ENCODE results near the gene CENPW.

The CENPW gene

DNA sequence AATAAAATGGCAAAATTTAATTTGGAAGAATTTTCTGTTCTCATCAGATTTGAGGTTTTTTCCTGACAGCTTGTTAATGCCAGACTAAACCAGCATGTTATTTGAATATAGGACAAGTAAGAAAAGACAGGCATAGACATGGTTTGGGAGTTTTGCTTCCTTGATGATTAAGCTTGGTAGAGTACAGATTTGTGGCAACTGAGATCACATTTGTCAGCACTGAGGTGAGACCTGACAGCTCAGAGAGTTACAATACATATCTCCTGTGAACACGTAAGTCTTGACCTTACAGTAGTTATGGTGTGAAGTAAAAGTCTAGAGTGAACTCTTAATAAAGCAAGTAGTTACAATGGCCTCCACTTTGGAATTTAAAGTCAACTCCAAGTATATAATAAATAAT lies 34.5 kb downstream of the CENPW start:
- DNase-seq = no peak

DNA sequence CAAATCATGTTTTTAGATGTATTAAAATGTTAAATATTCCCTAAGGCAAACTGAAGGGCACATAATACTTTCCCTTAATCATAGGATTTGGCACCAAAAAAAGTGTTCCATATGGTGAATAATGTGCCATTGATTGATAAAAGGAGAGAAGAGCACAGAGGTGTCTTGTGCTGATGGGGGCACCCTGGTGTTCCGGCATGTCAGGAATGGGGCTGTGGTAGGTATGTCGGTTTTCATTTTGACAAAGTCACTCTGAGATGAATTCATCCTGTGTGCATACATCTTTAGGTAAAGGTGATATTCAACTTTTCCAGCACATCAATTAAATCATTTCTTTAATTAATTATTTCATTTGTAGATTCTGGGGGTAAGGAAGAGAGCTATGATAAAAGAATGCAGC lies 36.8 kb downstream of the CENPW start:
- DNase-seq = no peak

GRCh38 chr6:126377594-126378153 lies 37.8 kb downstream of the CENPW start:
- no peak for DNase-seq

DNA sequence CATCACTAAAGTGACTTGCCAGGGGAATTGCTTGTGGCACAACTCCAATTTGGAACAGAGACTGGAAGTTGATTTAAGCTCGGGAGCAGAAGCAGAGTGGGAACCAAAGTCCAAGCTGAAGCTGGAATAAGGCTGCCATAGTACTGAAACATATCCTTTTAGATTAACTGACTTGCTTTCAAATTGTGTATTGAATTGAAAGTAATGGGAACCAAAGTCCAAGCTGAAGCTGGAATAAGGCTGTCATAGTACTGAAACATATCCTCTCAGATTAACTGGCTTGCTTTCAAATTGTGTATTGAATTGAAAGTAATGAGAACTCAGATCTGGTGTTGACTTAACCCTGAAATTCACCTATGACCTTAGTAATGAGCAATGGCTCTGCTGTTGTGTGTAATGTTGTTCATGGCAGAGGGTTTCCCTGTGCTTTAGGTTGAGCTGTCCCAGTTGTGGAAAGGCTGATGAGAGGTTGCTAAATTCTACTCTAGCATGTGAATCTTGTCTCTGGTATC lies 40.2 kb downstream of the CENPW start:
- no peak for DNase-seq

GRCh38 chr6:126381498-126381897 lies 41.6 kb downstream of the CENPW start:
- no peak for DNase-seq

DNA sequence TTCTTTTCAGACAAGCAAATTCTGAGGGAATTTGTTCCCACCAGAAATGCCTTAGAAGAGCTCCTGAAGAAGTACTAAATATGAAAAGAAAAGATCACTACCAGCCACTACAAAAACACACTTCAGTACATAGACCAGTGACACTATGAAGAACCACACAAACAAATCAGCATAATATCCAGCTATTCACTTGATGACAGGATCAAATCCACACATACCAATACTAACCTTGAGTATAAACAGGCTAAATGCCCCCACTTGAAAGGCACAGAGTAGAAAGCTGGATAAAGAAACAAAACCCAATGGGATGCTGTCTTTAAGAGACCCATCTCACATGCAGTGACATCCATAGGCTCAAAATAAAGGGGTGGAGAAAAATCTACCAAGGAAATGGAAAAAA lies 43.3 kb downstream of the CENPW start:
- no peak for DNase-seq

DNA sequence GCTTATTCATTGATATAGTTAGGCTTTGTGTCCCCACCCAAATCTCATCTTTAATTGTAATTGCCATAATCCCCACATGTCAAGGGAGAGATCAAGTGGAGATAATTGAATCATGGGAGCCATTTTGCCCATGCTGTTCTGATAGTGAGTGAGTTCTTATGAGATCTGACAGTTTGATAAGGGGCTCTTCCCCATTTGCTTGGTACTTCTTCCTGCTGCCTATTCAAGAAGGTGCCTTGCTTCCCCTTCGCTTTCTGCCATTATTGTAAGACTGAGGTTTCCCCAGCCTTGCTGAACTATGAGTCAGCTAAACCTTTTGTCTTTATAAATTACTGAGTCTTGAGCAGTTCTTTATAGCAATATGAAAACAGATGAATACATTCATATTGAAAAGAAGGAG lies 45.6 kb downstream of the CENPW start:
- no peak for DNase-seq

GRCh38 chr6:126388104-126388598 lies 48.2 kb downstream of the CENPW start:
- no peak for DNase-seq

DNA sequence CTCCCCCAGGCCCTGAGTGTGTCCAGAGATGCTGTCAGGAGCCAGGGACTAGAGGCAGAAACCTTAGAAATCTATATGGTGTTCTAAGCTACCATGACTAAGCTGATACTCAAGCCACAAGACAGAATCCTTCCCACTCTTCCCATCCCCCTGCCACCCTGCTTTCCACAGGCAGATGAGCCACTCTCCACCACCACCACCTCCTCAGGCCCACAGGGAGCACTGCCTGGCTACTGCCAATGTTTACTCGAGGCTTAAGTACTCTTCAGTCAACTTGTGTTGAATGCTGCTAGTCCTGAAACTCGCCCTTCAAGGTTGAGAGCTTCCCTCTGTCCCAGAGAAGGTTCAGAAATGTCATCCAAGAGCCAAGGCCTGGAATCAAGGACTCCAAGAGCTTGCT lies 56.2 kb downstream of the CENPW start:
- no peak for DNase-seq

Measured in suppressor macrophage treated with lipopolysaccharide for 4 hours (primary cell).